Measurements from ENCODE around the gene ETF1. TPM values are rescaled to one million over a fixed set of nuclear protein-coding genes. Genes with fewer than 3 reads are reported as not detected.
"Not testable (repeated sequence)": the region's sequence is repeated elsewhere in the genome, so short reads cannot be mapped to it uniquely, and the experiment has no call there.

The ETF1 gene
- total RNA-seq, 1 donor: 113 TPM

GRCh38 chr5:138488481-138488945 is 54.5 kb downstream of the ETF1 start:
- Histone ChIP-seq H3K4me3 (ENCODE audit: insufficient read depth, low read length) (no peak overlapping the region), H3K79me2 (ENCODE audit: insufficient read depth, low read length) (no peaks in the 10 kb centered on the region), H2AFZ (ENCODE audit: low read length) (no peak overlapping the region), H3K27ac (ENCODE audit: low read depth, low read length) (no peak overlapping the region), H3K9me3 (ENCODE audit: low read depth, low read length) (no peaks in the 10 kb centered on the region), H3K27me3 (ENCODE audit: insufficient read depth, low read length) (no peaks in the 10 kb centered on the region), H3K36me3 (ENCODE audit: insufficient read depth, low read length) (no peaks in the 10 kb centered on the region), H3K4me2 (ENCODE audit: insufficient read depth, low read length) (no peak overlapping the region), H4K20me1 (ENCODE audit: insufficient read depth, low read length) (no peaks in the 10 kb centered on the region), H3K4me1 (ENCODE audit: insufficient read depth, low read length) (peaks cover 41% of the 10 kb centered on the region)
- TF ChIP-seq CTCF (IDR thresholded peaks at IDR 0.05; ENCODE audit: extremely low read depth, low read depth, low read length): no peak
- peak; percentile 82 for DNase-seq (ENCODE audit: insufficient read length, low spot score, missing footprints)

- Histone ChIP-seq H3K4me1 (ENCODE audit: insufficient read depth, low read length) (peaks cover 9% of the 10 kb centered on the region), H2AFZ (ENCODE audit: low read length) (no peak overlapping the region), H3K79me2 (ENCODE audit: insufficient read depth, low read length) (no peaks in the 10 kb centered on the region), H3K9me3 (ENCODE audit: low read depth, low read length) (no peaks in the 10 kb centered on the region), H3K36me3 (ENCODE audit: insufficient read depth, low read length) (no peaks in the 10 kb centered on the region), H3K27ac (ENCODE audit: low read depth, low read length) (no peak overlapping the region), H3K4me3 (ENCODE audit: insufficient read depth, low read length) (no peak overlapping the region), H3K27me3 (ENCODE audit: insufficient read depth, low read length) (no peaks in the 10 kb centered on the region), H3K4me2 (ENCODE audit: insufficient read depth, low read length) (no peak overlapping the region), H4K20me1 (ENCODE audit: insufficient read depth, low read length) (no peaks in the 10 kb centered on the region)
- TF ChIP-seq CTCF (IDR thresholded peaks at IDR 0.05; ENCODE audit: extremely low read depth, low read depth, low read length): no peak
- DNase-seq (ENCODE audit: insufficient read length, low spot score, missing footprints): no peak
Observed at GRCh38 chr5:138482638-138483037, 60.4 kb downstream of the ETF1 start.

GRCh38 chr5:138476918-138477317 is 66.1 kb downstream of the ETF1 start:
- Histone ChIP-seq H3K4me2 (ENCODE audit: insufficient read depth, low read length) (no peak overlapping the region), H3K27me3 (ENCODE audit: insufficient read depth, low read length) (no peaks in the 10 kb centered on the region), H2AFZ (ENCODE audit: low read length) (no peak overlapping the region), H3K36me3 (ENCODE audit: insufficient read depth, low read length) (no peaks in the 10 kb centered on the region), H3K4me1 (ENCODE audit: insufficient read depth, low read length) (no peaks in the 10 kb centered on the region), H3K79me2 (ENCODE audit: insufficient read depth, low read length) (no peaks in the 10 kb centered on the region), H3K27ac (ENCODE audit: low read depth, low read length) (no peak overlapping the region), H3K4me3 (ENCODE audit: insufficient read depth, low read length) (no peak overlapping the region), H3K9me3 (ENCODE audit: low read depth, low read length) (no peaks in the 10 kb centered on the region), H4K20me1 (ENCODE audit: insufficient read depth, low read length) (no peaks in the 10 kb centered on the region)
- DNase-seq (ENCODE audit: insufficient read length, low spot score, missing footprints): no peak
- TF ChIP-seq CTCF (IDR thresholded peaks at IDR 0.05; ENCODE audit: extremely low read depth, low read depth, low read length): no peak

- H3K4me3 ChIP-seq (ENCODE audit: insufficient read depth, low read length); H3K27ac ChIP-seq (ENCODE audit: low read depth, low read length); H2AFZ ChIP-seq (ENCODE audit: low read length); DNase-seq (ENCODE audit: insufficient read length, low spot score, missing footprints); H3K36me3 ChIP-seq (ENCODE audit: insufficient read depth, low read length); H3K4me2 ChIP-seq (ENCODE audit: insufficient read depth, low read length); H3K4me1 ChIP-seq (ENCODE audit: insufficient read depth, low read length); H3K79me2 ChIP-seq (ENCODE audit: insufficient read depth, low read length); H3K9me3 ChIP-seq (ENCODE audit: low read depth, low read length); H3K27me3 ChIP-seq (ENCODE audit: insufficient read depth, low read length): not testable (repeated sequence)
- peaks cover 20% of the 10 kb centered on the region for H4K20me1 ChIP-seq (ENCODE audit: insufficient read depth, low read length)
Observed at GRCh38 chr5:138473151-138473550, 69.9 kb downstream of the ETF1 start.
